ENCODE measurements around the gene C1orf21.

GRCh38 chr1:184577319-184577718, 190.5 kb downstream of the C1orf21 start:
- TF ChIP-seq MAX (IDR thresholded peaks at IDR 0.05; ENCODE audit: low read depth), result no peak
- no peak for TF ChIP-seq CTCF (IDR thresholded peaks at IDR 0.05)
- no peak for TF ChIP-seq POLR2AphosphoS5 (IDR thresholded peaks at IDR 0.05; ENCODE audit: low read depth, low read length)
- no peak for TF ChIP-seq REST (IDR thresholded peaks at IDR 0.05; ENCODE audit: low read depth, low read length)
- TF ChIP-seq FOXJ3 (CRISPR knock-in tag; IDR thresholded peaks at IDR 0.05), result no peak
- TF ChIP-seq CHD2 (IDR thresholded peaks at IDR 0.05; ENCODE audit: low read length, partially characterized antibody), result no peak
- TF ChIP-seq SMC3 (IDR thresholded peaks at IDR 0.05; ENCODE audit: low read depth, low read length), result no peak
- TF ChIP-seq RCOR1 (IDR thresholded peaks at IDR 0.05; ENCODE audit: low read length), result no peak
- no peak for TF ChIP-seq MEF2A (IDR thresholded peaks at IDR 0.05; ENCODE audit: borderline replicate concordance, low read depth)
- no peak for TF ChIP-seq GABPA (IDR thresholded peaks at IDR 0.05; ENCODE audit: low read depth)
- no peak for TF ChIP-seq EP300 (IDR thresholded peaks at IDR 0.05; ENCODE audit: borderline replicate concordance in 1 of 2, low read depth in 1 of 2, low read length in 1 of 2)
- no peak for TF ChIP-seq EZH2phosphoT487 (IDR thresholded peaks at IDR 0.05; ENCODE audit: borderline replicate concordance, low read depth)

All from SK-N-SH (cell line).